ELR (cell line): ENCODE data around the gene TYMP.
"Not testable (repeated sequence)": the region's sequence is repeated elsewhere in the genome, so short reads cannot be mapped to it uniquely, and the experiment has no call there.

ENCODE experiments used
- DNase-seq: peaks from one replicate; pipeline ENCODE4 v3.0.0-alpha.2; 2015; ENCODE audit warnings: low read depth

TYMP gene

DNA sequence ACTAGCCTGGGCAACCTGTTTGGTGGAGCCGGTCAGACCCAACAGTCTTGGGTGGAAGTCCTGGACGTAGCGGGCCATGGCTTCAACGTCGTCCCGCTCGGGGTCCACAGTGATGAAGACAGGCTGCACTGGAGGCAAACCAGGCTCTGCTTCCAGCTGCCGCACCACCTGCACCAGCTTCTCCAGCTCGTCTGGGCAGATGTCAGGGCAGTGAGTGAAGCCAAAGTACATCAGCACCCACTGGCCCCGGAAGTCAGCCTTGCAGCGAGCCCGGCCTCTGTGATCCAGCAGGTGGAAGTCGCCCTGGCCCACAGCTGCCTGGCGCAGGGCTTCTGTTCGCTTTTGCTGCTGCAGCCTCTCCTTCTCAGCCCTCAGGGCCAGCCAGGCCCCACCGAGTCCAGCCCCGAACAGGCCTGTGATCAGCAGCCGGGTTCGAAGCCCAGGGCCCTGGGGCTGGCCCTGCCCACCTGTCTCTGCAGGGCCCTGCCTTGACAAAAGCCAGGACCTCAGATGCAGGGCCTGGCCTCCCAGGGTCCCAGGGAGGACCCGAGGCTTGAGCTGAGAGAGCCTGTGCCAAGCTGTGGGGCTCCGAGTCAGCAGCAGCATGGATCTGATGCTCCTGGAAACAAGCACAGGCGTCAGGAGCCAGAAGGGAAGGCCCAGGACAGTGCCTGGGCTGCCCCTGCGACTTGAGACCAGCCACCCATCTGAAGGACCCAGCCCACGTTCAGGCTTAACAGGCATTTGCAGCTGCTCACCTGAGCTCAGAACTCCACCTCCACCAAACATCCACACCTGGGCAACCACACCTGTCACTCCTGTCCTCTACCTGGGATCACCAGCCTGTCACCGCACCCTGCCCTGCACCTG, 5.8 kb downstream of the TYMP start:
- DNase-seq: no peak

DNA sequence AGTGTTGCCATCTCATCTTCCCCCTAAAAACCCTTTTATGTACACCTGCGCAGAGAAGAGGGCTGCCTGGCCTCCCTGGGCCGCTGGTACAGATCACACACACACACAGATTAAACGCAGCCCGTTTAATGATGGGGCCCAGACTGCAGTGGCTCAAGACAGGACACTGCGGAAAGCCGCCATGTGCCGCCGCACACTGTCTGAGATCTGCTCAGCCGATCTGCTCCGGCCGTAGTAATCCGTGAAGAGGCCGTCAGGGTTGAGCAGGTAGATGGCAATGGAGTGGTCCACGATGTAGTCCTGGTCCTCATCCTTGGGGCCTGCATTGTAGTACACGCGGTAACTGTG, 6.4 kb downstream of the TYMP start:
- DNase-seq: no peak

DNA sequence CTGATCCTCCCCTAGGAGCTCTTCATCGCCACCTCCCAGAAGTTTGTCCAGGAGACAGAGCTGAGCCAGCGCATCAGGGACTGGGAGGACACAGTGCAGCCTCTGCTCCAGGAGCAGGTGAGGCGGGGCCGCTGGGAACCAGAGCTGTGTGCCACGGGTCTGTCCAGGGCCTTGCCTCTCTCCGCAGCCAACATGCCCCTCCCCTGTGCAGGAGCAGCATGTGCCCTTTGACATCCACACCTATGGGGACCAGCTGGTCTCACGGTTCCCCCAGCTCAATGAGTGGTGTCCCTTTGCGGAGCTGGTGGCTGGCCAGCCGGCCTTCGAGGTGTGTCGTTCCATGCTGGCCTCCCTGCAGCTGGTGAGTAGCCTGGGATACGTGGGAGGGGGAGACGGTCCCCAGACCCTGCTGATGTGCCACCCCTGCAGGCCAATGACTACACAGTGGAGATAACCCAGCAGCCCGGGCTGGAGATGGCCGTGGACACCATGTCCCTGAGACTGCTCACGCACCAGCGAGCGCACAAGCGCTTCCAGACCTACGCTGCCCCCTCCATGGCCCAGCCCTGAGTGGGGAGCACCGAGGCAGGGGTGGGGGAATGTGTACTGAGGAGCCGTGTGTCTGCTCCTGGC, 6.9 kb downstream of the TYMP start:
- DNase-seq: no peak

GRCh38 chr22:50522208-50522805, 7.5 kb downstream of the TYMP start:
- no peak for DNase-seq

DNA sequence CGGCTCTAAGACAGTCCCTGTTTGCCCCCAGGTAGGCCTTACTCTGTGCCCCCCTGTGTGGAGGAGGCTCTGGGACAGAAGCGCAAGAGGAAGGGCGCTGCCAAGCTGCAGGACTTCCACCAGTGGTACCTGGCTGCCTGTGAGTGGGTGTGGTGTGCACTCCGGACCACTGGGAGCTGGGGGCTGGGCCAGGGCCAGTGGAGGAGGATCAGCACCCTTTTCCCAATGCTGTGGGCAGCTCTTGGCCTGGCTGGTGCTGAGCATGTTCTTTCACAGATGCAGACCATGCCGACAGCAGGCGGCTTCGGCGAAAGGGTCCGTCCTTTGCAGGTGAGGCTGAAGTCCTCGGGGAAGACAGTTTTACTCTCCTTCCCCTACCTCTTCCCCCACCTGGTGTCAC, 8.1 kb downstream of the TYMP start:
- no peak for DNase-seq

DNA sequence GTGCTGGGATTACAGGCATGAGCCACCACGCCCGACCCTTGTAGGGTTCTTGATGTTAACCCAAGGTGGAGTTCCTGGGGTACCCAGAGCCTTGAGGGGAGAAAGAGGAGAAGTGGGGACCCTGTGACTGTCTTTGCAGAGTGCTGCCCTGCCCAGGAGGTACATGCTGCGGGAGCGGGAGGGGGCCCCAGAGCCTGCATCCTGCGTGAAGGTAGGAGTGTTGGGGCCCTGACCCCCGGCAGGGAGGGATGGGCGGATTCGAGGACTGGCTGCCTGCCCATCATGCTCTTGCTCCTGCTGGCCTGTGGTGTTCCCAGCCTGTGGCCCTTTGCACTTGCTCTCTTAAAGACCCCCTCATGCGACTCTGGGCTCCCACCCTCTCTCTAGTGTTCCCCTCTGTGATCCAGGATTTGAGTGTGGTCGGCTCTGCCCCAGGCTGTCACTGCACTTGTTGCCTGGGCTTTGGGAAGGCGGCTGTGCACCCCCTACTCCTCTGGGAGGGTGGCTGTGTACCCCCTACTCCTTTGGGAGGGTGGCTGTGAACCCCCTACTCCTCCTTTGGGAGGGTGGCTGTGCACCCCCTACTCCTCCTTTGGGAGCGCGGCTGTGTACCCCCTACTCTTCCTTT, 8.9 kb downstream of the TYMP start:
- DNase-seq: no peak

DNA sequence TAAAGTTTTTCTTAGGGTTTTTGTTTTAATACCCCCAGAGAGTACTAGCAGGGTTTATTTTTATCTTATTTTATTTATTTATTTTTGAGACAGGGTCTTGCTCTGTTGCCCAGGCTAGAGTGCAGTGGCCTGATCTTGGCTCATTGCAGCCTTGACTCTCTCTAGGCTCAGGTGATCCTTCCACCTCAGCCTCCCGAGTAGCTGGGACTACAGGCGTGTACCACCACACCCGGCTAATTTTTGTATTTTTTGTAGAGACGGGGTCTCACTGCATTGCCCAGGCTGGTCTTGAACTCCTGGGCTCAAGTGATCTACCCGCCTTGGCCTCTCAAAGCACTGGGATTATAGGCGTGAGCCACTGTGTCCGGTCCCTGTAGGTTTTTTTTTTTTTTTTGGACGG, 9.6 kb downstream of the TYMP start:
- not testable (repeated sequence) for DNase-seq

DNA sequence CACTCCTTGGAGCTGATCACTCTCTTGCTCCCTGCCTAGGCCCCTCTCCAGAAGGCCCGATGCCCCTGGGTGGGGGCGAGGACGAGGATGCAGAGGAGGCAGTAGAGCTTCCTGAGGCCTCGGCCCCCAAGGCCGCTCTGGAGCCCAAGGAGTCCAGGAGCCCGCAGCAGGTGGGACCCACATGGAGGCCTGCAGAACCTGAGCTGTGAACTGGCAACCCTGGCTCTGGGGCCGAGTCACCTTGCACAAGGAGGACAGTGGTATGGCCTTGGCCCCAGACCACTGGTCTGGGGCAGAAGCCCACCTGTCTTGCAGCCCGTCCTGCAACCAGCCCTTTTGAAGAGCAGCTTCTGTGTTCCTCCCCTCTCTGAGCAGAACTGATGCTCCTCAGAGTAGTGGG, 10.7 kb downstream of the TYMP start:
- no peak for DNase-seq

- no peak for DNase-seq
Observed at GRCh38 chr22:50518606-50519005, 11.2 kb downstream of the TYMP start.

DNA sequence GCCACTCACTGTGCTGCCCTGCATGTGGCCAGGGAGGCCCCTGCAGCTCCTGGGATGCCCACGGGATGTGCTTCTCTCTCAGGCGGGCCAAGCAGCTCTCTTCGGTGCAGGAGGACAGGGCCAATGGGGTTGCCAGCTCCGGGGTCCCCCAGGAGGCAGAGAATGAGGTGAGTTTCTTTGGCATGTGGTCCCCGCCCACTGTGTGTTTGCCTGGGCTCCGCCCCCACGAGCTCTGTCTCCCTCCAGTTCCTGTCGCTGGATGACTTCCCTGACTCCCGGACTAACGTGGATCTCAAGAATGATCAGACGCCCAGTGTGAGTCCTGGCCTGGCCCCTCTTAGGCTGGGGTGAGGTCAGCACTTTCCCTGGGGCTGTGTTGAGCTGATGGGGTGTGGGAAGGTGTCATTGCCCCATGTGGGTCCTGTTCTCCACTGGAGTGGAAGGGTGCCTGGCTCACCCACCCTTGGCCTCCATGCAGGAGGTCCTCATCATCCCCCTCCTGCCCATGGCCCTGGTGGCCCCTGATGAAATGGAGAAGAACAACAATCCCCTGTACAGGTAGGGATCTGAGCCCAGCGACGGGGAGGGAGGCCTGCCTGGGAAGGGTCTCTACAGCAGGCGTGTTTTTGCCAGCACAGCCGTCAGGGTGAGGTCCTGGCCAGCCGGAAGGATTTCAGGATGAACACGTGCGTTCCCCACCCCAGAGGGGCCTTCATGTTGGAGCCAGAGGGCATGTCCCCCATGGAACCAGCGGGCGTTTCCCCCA, 12.1 kb downstream of the TYMP start:
- DNase-seq: no peak

GRCh38 chr22:50516891-50517290, 12.9 kb downstream of the TYMP start:
- no peak for DNase-seq

GRCh38 chr22:50516068-50516467, 13.7 kb downstream of the TYMP start:
- DNase-seq: no peak

- no peak for DNase-seq
Observed at GRCh38 chr22:50513175-50513574, 16.6 kb downstream of the TYMP start.

GRCh38 chr22:50508897-50509296, 20.9 kb downstream of the TYMP start:
- DNase-seq: no peak

DNA sequence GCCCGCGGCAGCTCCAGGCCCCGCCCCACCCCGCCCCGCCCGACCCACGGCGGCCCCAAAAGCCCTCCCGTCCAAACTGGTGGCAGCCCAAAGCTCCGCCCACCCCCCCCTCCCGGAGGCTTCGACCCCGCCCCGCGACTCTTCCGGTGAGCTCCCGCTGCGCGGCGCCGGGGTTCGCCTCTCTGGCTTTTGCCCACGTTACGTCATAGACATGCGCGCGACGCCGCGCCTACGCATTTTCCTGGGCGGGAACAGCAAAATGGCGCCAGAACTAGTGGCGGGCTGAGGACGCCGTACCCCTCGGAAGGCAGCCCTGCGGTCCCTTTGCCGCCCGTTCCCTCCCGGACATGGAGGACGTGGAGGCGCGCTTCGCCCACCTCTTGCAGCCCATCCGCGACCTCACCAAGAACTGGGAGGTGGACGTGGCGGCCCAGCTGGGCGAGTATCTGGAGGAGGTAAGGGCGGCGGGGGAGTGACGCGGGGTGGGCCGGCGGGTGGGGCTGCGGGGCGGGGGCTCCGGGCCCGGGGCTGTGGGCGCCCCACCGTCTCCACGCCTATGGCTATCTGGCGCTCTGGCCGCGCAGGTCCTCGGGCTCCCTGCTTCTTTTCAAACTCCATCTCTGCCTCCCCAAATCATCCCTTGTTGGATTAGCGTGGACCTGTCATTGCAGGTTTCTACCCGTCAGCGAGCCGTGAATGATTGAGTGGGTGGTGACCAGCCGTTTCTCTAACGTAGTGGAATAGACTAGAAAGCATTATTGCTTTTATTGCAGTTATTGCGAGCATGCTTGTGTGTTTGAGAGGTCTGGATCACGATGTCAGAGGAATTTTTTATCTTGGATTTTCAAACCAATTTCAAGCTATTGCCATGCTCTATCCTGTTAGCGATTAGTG, 21.6 kb downstream of the TYMP start, which contains the start of gene NCAPH2:
NCAPH2 (plus strand) TSS at position 234 of the 894 bp plus-strand sequence; CDS start at position 348, 114 bp downstream.
- DNase-seq: peak; percentile 98

GRCh38 chr22:50507421-50507990, 22.3 kb downstream of the TYMP start, which contains the start of gene LMF2:
LMF2 (minus strand) TSS chr22:50507702; CDS start chr22:50507675, 27 bp downstream.
- DNase-seq: peak; percentile 82

DNA sequence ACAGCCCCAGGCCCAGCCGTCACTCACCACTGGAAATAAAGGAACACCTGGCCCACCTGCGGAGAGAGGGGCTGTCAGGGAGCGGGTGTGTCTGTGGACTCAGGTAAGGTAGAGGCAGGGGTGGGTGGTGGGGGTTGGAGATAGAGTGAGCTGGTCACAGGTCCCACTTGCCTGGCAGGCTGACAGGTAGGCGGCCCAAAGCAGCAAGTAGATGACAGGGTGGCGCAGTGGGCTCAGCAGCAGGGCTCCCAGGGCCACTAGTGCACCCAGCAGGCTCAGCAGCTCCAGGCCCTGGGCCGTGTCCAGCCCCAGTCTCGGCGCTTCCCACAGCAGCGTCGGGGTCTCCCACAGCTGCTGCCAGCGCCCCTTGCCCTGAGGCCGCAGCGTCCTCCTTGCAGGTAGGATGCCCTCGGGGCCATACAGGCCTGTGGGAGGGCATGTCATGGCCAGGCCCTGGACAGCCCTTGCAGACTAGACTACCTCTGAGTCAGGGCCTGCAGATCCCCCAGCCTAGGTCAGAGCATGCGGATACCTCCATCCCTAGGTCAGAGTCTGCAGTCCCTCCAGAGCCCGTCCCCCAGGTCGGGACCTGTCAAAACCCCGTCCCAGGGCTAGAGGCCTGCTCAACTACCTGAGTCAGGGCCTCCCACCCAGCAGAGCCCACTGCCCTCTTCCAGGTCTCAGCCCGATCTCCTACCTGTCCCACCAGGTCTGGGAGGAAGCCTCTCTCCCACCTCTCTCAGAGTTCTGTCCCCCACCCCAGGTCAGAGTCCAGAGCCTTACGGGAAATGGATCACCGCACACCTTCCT, 23.0 kb downstream of the TYMP start:
- DNase-seq: peak; percentile 61

- no peak for DNase-seq
Observed at GRCh38 chr22:50505776-50506610, 23.8 kb downstream of the TYMP start.
